GM19193 (cell line): Measurements from ENCODE around the gene WNT10A.

Source experiments
- POLR2A ChIP-seq: IDR thresholded peaks from 4 replicates; pipeline ENCODE4 v1.6.1; 2011; ENCODE audit not compliant: insufficient read depth, insufficient read length; ENCODE audit errors: extremely low read depth

The WNT10A gene

DNA sequence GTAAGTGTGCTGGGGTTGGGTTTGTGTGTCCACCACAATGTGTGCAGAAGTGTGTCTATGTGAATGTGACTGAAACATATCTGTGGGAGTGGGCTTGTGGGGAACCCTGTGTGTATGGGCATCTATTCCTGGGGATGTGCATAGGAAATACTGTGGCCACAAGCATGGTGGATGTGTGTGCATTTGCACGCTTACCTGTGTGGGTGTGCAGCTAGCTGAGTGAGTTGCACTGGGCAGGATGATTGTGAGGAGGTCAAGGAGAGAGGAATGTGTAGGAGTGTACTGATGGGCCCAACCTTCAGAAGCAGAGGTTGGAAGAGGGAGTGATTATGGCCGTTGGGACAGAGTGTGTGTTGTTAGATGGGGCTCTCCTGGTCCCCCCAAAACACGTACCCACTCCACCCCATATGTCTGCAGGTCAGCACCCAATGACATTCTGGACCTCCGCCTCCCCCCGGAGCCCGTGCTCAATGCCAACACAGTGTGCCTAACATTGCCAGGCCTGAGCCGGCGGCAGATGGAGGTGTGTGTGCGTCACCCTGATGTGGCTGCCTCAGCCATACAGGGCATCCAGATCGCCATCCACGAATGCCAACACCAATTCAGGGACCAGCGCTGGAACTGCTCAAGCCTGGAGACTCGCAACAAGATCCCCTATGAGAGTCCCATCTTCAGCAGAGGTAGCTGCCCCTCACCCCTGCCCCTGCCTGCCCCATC is 1.2 kb downstream of the WNT10A start:
- no peak for TF ChIP-seq POLR2A

DNA sequence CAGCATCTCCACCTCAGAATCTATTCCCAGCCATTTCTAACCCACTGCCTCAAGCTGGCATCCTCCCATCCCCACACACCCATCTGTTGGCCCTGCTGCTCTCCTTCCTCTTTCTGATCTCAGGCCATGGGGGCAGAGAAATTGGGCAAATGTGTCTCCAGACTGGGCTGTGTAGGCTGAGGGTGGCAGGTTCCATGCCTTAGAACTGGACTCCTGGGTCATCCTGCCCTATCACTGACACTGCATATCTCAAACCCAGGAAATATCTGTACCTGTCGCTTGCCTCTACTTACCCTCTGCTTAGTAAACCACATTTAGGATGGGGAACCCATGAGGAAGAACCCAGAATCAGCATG is 1.8 kb downstream of the WNT10A start:
- no peak for TF ChIP-seq POLR2A

- no peak for TF ChIP-seq POLR2A
These were observed 2.3 kb downstream of the WNT10A start for GRCh38 chr2:218882866-218883366.

GRCh38 chr2:218883491-218884490 is 3.1 kb downstream of the WNT10A start:
- TF ChIP-seq POLR2A: peak; percentile 39

- TF ChIP-seq POLR2A: no peak
These were observed 3.9 kb downstream of the WNT10A start for GRCh38 chr2:218884519-218884918.

GRCh38 chr2:218885981-218886947 is 5.6 kb downstream of the WNT10A start:
- peak; percentile 14 for TF ChIP-seq POLR2A

DNA sequence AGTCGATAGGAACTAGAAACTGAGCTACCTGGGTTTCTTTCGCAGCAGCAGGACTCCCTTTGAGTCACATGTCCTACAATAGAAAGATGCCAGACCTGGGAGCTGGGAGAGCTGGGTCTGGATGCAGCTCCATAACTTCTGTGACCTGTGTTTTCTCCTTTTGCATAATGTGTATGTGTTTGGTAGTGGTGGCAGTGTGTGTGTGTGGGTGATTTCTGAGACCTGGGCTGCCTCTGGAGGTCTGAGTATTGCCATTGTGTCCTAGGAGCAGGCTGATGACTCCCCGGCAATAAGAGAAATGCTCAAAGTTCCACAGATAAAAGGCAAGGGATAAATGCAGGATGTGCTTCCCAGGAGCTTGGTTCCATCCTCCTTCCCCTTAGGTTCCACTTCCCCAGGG is 6.4 kb downstream of the WNT10A start:
- no peak for TF ChIP-seq POLR2A

DNA sequence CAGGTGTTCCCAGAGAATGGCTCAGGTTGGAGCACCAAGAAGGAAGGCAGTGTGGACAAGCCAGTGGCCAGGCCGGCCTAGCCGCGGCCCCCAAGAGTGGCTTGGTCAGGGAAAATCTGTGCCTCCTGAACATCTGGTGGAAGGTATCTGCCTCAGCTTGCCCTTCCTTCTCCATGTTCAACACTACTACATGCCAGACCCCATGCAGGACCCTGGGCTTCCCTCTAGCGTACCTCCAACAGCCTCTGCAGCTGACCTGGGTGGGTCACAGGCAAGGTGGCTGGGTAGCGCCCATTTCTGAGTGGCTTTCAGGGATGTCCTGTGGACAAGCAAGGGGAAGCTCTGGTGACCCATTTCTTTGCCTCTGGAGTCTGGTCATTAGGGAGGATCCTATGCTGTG is 7.7 kb downstream of the WNT10A start:
- no peak for TF ChIP-seq POLR2A

GRCh38 chr2:218889937-218890336 is 9.3 kb downstream of the WNT10A start:
- no peak for TF ChIP-seq POLR2A

GRCh38 chr2:218890369-218890768 is 9.7 kb downstream of the WNT10A start:
- TF ChIP-seq POLR2A: no peak

GRCh38 chr2:218891275-218892135 is 10.9 kb downstream of the WNT10A start:
- no peak for TF ChIP-seq POLR2A

GRCh38 chr2:218892693-218893348 is 12.2 kb downstream of the WNT10A start:
- TF ChIP-seq POLR2A: peak; percentile 72
